DND-41 (cell line): ENCODE measurements around the gene SNRNP70.

ENCODE experiments used
- EZH2 ChIP-seq: IDR thresholded peaks from 3 replicates; pipeline ENCODE4 v1.6.1; 2012; ENCODE audit warnings: borderline replicate concordance, low read depth, mild to moderate bottlenecking, moderate library complexity, low read length, inconsistent platforms; ENCODE audit not compliant: severe bottlenecking
- TF ChIP-seq, protein P1 (sequence below): IDR thresholded peaks from 2 replicates; pipeline ENCODE4 v1.5.1; 2012; ENCODE audit warnings: borderline replicate concordance, low read length, moderate library complexity, mild to moderate bottlenecking; ENCODE audit not compliant: poor library complexity, severe bottlenecking; ENCODE audit errors: extremely low read depth

DNA sequence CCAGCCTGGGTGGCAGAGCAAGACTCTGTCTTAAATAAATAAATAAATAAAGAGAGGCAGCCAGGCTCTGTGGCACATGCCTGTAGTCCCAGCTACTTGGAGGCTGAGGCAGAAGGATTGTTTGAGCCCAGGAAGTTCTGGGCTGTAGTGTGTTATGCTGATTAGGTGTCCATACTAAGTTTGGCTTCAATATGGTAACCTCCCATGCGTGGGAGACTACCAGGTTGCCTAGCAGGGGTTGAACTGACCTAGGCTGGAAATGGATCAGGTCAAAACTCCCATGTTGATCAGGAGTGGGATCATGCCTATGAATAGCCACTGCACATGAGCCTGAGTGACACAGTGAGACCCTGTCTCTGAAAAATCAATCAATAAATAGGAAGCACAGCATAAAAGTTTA is 4.0 kb upstream of the SNRNP70 start:
- TF ChIP-seq, protein P1, sequence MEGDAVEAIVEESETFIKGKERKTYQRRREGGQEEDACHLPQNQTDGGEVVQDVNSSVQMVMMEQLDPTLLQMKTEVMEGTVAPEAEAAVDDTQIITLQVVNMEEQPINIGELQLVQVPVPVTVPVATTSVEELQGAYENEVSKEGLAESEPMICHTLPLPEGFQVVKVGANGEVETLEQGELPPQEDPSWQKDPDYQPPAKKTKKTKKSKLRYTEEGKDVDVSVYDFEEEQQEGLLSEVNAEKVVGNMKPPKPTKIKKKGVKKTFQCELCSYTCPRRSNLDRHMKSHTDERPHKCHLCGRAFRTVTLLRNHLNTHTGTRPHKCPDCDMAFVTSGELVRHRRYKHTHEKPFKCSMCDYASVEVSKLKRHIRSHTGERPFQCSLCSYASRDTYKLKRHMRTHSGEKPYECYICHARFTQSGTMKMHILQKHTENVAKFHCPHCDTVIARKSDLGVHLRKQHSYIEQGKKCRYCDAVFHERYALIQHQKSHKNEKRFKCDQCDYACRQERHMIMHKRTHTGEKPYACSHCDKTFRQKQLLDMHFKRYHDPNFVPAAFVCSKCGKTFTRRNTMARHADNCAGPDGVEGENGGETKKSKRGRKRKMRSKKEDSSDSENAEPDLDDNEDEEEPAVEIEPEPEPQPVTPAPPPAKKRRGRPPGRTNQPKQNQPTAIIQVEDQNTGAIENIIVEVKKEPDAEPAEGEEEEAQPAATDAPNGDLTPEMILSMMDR, result no peak
- no peak for TF ChIP-seq EZH2
